Astrocyte (in vitro differentiated cells and primary cell): Measurements from ENCODE around the gene VSIG2. TPM values are rescaled to one million over a fixed set of nuclear protein-coding genes. Genes with fewer than 3 reads are reported as not detected.
A peak's percentile ranks its signal among the peaks of the same experiment; 100 is the strongest.

Source experiments
- DNase-seq: peaks from one replicate; pipeline ENCODE4 v3.0.0-alpha.2; 2010; ENCODE audit warnings: low read depth
- FAIRE-seq: peaks from 2 replicates; lab custom pipeline; 2011; peaks lifted over from hg19 to GRCh38; lab: Jason Lieb, UNC
- H2AFZ ChIP-seq: 2 replicates; pipeline ENCODE4 v1.6.0; 2012; ENCODE audit warnings: low read depth, low read length, inconsistent platforms
- H3K27ac ChIP-seq: 2 replicates; pipeline ENCODE4 v1.5.1; 2011; ENCODE audit warnings: low read depth, low read length, inconsistent platforms
- H3K27me3 ChIP-seq: 2 replicates; pipeline ENCODE4 v1.6.0; 2011; ENCODE audit warnings: low read length, inconsistent platforms; ENCODE audit not compliant: insufficient read depth
- H3K36me3 ChIP-seq: 2 replicates; pipeline ENCODE4 v1.5.1; 2011; ENCODE audit warnings: low read length, inconsistent platforms; ENCODE audit not compliant: insufficient read depth
- H3K4me1 ChIP-seq: 2 replicates; pipeline ENCODE4 v1.5.1; 2011; ENCODE audit warnings: low read length, inconsistent platforms; ENCODE audit not compliant: insufficient read depth
- H3K4me2 ChIP-seq: 2 replicates; pipeline ENCODE4 v1.6.0; 2012; ENCODE audit warnings: low read length, inconsistent platforms
- H3K4me3 ChIP-seq: 2 replicates; pipeline ENCODE4 v1.5.1; 2011; ENCODE audit warnings: low read depth, mild to moderate bottlenecking, low read length, inconsistent platforms; ENCODE audit not compliant: insufficient read depth
- H3K79me2 ChIP-seq: 2 replicates; pipeline ENCODE4 v1.6.0; 2012; ENCODE audit warnings: mild to moderate bottlenecking, low read length, inconsistent platforms; ENCODE audit not compliant: insufficient read depth
- H3K9ac ChIP-seq: 2 replicates; pipeline ENCODE4 v1.6.0; 2012; ENCODE audit warnings: mild to moderate bottlenecking, low read length, inconsistent platforms
- H3K9me3 ChIP-seq: 2 replicates; pipeline ENCODE4 v1.5.1; 2012; ENCODE audit warnings: low read depth, mild to moderate bottlenecking, low read length, inconsistent platforms; ENCODE audit not compliant: insufficient read depth
- H4K20me1 ChIP-seq: 2 replicates; pipeline ENCODE4 v1.6.0; 2012; ENCODE audit warnings: low read length, inconsistent platforms; ENCODE audit not compliant: insufficient read depth
- H3K27ac Mint-ChIP-seq: one replicate; pipeline ENCODE4 v1.8.0; 2021; ENCODE audit warnings: mild to moderate bottlenecking, mixed read lengths; ENCODE audit not compliant: unreplicated experiment
- H3K27me3 Mint-ChIP-seq: one replicate; pipeline ENCODE4 v1.8.0; 2021; ENCODE audit warnings: low read depth, mixed read lengths; ENCODE audit not compliant: unreplicated experiment
- H3K36me3 Mint-ChIP-seq: one replicate; pipeline ENCODE4 v1.8.0; 2021; ENCODE audit warnings: low read depth, mixed read lengths; ENCODE audit not compliant: unreplicated experiment
- H3K4me1 Mint-ChIP-seq: one replicate; pipeline ENCODE4 v1.8.0; 2021; ENCODE audit warnings: low read depth, mixed read lengths; ENCODE audit not compliant: unreplicated experiment
- H3K4me3 Mint-ChIP-seq: one replicate; pipeline ENCODE4 v1.8.0; 2021; ENCODE audit warnings: mild to moderate bottlenecking, moderate library complexity, mixed read lengths; ENCODE audit not compliant: unreplicated experiment
- H3K9me3 Mint-ChIP-seq: one replicate; pipeline ENCODE4 v1.8.0; 2021; ENCODE audit warnings: mild to moderate bottlenecking, mixed read lengths; ENCODE audit not compliant: unreplicated experiment
- EZH2 ChIP-seq: IDR thresholded peaks from 2 replicates; pipeline ENCODE4 v1.6.1; 2012; ENCODE audit warnings: mild to moderate bottlenecking, low read length, inconsistent platforms; ENCODE audit not compliant: insufficient read depth
- total RNA-seq: library from RNA; stranded (reverse); gene quantifications from 2 replicates; pipeline ENCODE4 v1.2.1, GENCODE V29; 2021
- TF ChIP-seq, protein P1 (sequence below): IDR thresholded peaks from 2 replicates; pipeline ENCODE4 v1.5.1; 2011; ENCODE audit warnings: low read depth, mild to moderate bottlenecking, inconsistent platforms, low read length, moderate library complexity; ENCODE audit not compliant: insufficient read depth

The VSIG2 gene
- total RNA-seq, 1 donor from 2014 or later = 0.18 TPM

- no peak overlapping the region for H3K27ac ChIP-seq
- H3K27me3 ChIP-seq = peaks cover 30% of the 10 kb centered on the region
- H3K4me2 ChIP-seq = no peak overlapping the region
- peaks cover 5% of the 10 kb centered on the region for H3K9me3 Mint-ChIP-seq
- TF ChIP-seq, protein P1, sequence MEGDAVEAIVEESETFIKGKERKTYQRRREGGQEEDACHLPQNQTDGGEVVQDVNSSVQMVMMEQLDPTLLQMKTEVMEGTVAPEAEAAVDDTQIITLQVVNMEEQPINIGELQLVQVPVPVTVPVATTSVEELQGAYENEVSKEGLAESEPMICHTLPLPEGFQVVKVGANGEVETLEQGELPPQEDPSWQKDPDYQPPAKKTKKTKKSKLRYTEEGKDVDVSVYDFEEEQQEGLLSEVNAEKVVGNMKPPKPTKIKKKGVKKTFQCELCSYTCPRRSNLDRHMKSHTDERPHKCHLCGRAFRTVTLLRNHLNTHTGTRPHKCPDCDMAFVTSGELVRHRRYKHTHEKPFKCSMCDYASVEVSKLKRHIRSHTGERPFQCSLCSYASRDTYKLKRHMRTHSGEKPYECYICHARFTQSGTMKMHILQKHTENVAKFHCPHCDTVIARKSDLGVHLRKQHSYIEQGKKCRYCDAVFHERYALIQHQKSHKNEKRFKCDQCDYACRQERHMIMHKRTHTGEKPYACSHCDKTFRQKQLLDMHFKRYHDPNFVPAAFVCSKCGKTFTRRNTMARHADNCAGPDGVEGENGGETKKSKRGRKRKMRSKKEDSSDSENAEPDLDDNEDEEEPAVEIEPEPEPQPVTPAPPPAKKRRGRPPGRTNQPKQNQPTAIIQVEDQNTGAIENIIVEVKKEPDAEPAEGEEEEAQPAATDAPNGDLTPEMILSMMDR = no peak
- TF ChIP-seq EZH2 = no peak
- H3K9me3 ChIP-seq = no peaks in the 10 kb centered on the region
- no peaks in the 10 kb centered on the region for H3K36me3 ChIP-seq
- H3K79me2 ChIP-seq = no peaks in the 10 kb centered on the region
- peaks cover 2% of the 10 kb centered on the region for H3K36me3 Mint-ChIP-seq
- no peak for FAIRE-seq
- H3K4me3 ChIP-seq = no peak overlapping the region
- no peak overlapping the region for H2AFZ ChIP-seq
- no peak overlapping the region for H3K9ac ChIP-seq
- no peaks in the 10 kb centered on the region for H4K20me1 ChIP-seq
- peaks cover 27% of the 10 kb centered on the region for H3K4me1 Mint-ChIP-seq
- peaks cover 16% of the 10 kb centered on the region for H3K4me1 ChIP-seq
- H3K4me3 Mint-ChIP-seq = no peak overlapping the region
- H3K27me3 Mint-ChIP-seq = peaks cover 52% of the 10 kb centered on the region
- no peak for DNase-seq
- H3K27ac Mint-ChIP-seq = no peak overlapping the region
Measured at GRCh38 chr11:124719534-124719933, 32.5 kb downstream of the VSIG2 start.

- Histone ChIP-seq H3K27me3 (peaks cover 30% of the 10 kb centered on the region), H3K4me2 (peak overlapping the region; percentile 95), H3K4me1 (peaks cover 16% of the 10 kb centered on the region), H2AFZ (no peak overlapping the region), H4K20me1 (no peaks in the 10 kb centered on the region), H3K9ac (no peak overlapping the region), H3K27ac (no peak overlapping the region), H3K36me3 (no peaks in the 10 kb centered on the region), H3K4me3 (peak overlapping the region; percentile 54), H3K9me3 (no peaks in the 10 kb centered on the region), H3K79me2 (no peaks in the 10 kb centered on the region)
- H3K4me3 Mint-ChIP-seq = no peak overlapping the region
- no peak for FAIRE-seq
- peaks cover 2% of the 10 kb centered on the region for H3K36me3 Mint-ChIP-seq
- TF ChIP-seq, protein P1 = no peak
- TF ChIP-seq EZH2 = no peak
- no peak for DNase-seq
- H3K9me3 Mint-ChIP-seq = peaks cover 4% of the 10 kb centered on the region
- H3K27ac Mint-ChIP-seq = no peak overlapping the region
- peaks cover 26% of the 10 kb centered on the region for H3K4me1 Mint-ChIP-seq
- H3K27me3 Mint-ChIP-seq = peaks cover 59% of the 10 kb centered on the region
Measured at GRCh38 chr11:124718801-124719200, 33.3 kb downstream of the VSIG2 start.

- Histone ChIP-seq H3K27me3 (peaks cover 24% of the 10 kb centered on the region), H2AFZ (peak overlapping the region; percentile 72)
- peaks cover 55% of the 10 kb centered on the region for H3K27me3 Mint-ChIP-seq
Measured at GRCh38 chr11:124717786-124718651, 34.0 kb downstream of the VSIG2 start.

More at GRCh38 chr11:124717786-124718651, 34.0 kb downstream of the VSIG2 start:
- H3K9ac ChIP-seq = peak overlapping the region; percentile 10
- H3K36me3 Mint-ChIP-seq = peaks cover 2% of the 10 kb centered on the region
- H3K4me3 ChIP-seq = peak overlapping the region; percentile 54
- H3K4me1 Mint-ChIP-seq = peaks cover 26% of the 10 kb centered on the region
- FAIRE-seq (no peak), DNase-seq (peak; percentile 31)
- H3K9me3 Mint-ChIP-seq = peaks cover 3% of the 10 kb centered on the region
- H3K27ac Mint-ChIP-seq = no peak overlapping the region
- H3K4me3 Mint-ChIP-seq = peak overlapping the region; percentile 77
- TF ChIP-seq EZH2 = no peak
- TF ChIP-seq, protein P1 = no peak
- peaks cover 16% of the 10 kb centered on the region for H3K4me1 ChIP-seq
- no peaks in the 10 kb centered on the region for H3K79me2 ChIP-seq
- H3K27ac ChIP-seq = no peak overlapping the region
- H3K9me3 ChIP-seq = no peaks in the 10 kb centered on the region
- no peaks in the 10 kb centered on the region for H3K36me3 ChIP-seq
- no peaks in the 10 kb centered on the region for H4K20me1 ChIP-seq
- H3K4me2 ChIP-seq = peak overlapping the region; percentile 95
